WTC11 (cell line): Measurements from ENCODE around the gene LTA.

Source experiments
- CREB1 ChIP-seq: sonication (generic); formaldehyde crosslinking; IDR thresholded peaks from 2 replicates; pipeline ENCODE4 v1.8.0; 2023; ENCODE audit warnings: mild to moderate bottlenecking, missing genetic modification reagents
- CREM ChIP-seq: sonication (generic); formaldehyde crosslinking; IDR thresholded peaks from 2 replicates; pipeline ENCODE4 v1.8.1; 2022; ENCODE audit warnings: mild to moderate bottlenecking, missing genetic modification reagents, moderate library complexity
- MXD4 ChIP-seq: fragments of 250-450 bp; sonication (Bioruptor Pico); IDR thresholded peaks from 2 replicates; pipeline ENCODE4 v1.8.0; 2021; ENCODE audit warnings: mild to moderate bottlenecking, moderate library complexity, borderline replicate concordance
- NR2C2 ChIP-seq: sonication (generic); formaldehyde crosslinking; IDR thresholded peaks from 2 replicates; pipeline ENCODE4 v1.8.0; 2022; ENCODE audit warnings: mild to moderate bottlenecking, missing genetic modification reagents
- SP1 ChIP-seq: sonication (generic); formaldehyde crosslinking; conservative IDR thresholded peaks from 2 replicates; pipeline ENCODE4 v1.8.1; 2022; ENCODE audit warnings: missing genetic modification reagents
- TEAD4 ChIP-seq: sonication (generic); formaldehyde crosslinking; IDR thresholded peaks from 2 replicates; pipeline ENCODE4 v1.8.0; 2022; ENCODE audit warnings: mild to moderate bottlenecking, missing genetic modification reagents
- ZNF263 ChIP-seq: sonication (generic); formaldehyde crosslinking; IDR thresholded peaks from 2 replicates; pipeline ENCODE4 v1.8.1; 2022; ENCODE audit warnings: low read depth, mild to moderate bottlenecking, moderate library complexity, missing genetic modification reagents
- TF ChIP-seq, protein P1 (sequence below): sonication (generic); formaldehyde crosslinking; IDR thresholded peaks from 2 replicates; pipeline ENCODE4 v1.8.1; 2022; ENCODE audit warnings: low read depth, missing genetic modification reagents, borderline replicate concordance
- TF ChIP-seq, protein P2 (sequence below): sonication (generic); formaldehyde crosslinking; IDR thresholded peaks from 2 replicates; pipeline ENCODE4 v1.8.1; 2023; ENCODE audit warnings: mild to moderate bottlenecking, missing genetic modification reagents, moderate library complexity
- TF ChIP-seq, protein P3 (sequence below): sonication (generic); formaldehyde crosslinking; conservative IDR thresholded peaks from 2 replicates; pipeline ENCODE4 v1.8.1; 2022; ENCODE audit warnings: mild to moderate bottlenecking, missing genetic modification reagents
- TF ChIP-seq, protein P4 (sequence below): sonication (generic); formaldehyde crosslinking; IDR thresholded peaks from 2 replicates; pipeline ENCODE4 v1.8.0; 2022; ENCODE audit warnings: mild to moderate bottlenecking, missing genetic modification reagents
- TF ChIP-seq, protein P5 (sequence below): fragments of 200-600 bp; IDR thresholded peaks from 2 replicates; pipeline ENCODE4 v1.8.0; 2022; ENCODE audit warnings: antibody characterized with exemption
- TF ChIP-seq, protein P6 (sequence below): sonication (generic); formaldehyde crosslinking; IDR thresholded peaks from 2 replicates; pipeline ENCODE4 v1.8.1; 2023; ENCODE audit warnings: mild to moderate bottlenecking, missing genetic modification reagents
- TF ChIP-seq, protein P7 (sequence below): sonication (generic); formaldehyde crosslinking; IDR thresholded peaks from 2 replicates; pipeline ENCODE4 v1.8.1; 2023; ENCODE audit warnings: mild to moderate bottlenecking, missing genetic modification reagents, moderate library complexity

DNA sequence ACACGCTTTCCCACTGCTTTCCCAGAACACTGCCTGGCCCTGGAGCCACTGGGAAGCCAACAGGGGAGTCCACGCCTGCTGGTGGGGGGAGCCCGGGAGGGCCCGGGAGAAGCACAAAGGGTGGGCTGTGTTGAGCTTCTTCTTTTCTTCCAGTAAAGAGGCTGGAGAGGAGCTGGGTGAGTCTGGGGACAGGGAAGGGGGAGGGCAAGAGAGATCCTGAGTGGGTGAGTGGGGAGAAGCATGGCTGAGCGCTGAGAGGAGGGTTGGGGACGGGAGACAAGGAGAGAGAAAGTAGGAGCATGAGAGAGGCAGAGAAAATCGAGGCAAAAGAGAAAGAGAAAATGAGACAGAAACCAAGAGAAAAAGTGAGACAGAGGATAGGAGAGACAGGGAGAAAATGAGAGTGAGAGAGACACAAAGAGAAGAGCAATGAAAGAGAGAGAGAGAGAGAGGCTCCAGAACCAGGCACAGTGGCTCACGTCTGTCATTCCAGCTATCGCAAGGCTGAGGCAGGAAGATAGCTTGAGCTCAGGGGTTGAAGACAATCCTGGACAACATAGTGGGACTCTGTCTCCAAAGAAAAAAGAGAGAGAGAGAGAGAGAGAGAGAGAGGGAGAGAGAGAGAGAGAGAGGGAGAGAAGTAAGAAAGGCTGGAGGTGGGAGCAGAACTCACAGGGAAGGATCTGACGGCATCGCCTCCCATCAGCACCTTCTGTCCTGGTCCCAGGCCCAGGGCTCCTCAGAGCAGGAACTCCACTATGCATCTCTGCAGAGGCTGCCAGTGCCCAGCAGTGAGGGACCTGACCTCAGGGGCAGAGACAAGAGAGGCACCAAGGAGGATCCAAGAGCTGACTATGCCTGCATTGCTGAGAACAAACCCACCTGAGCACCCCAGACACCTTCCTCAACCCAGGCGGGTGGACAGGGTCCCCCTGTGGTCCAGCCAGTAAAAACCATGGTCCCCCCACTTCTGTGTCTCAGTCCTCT lies 16.0 kb downstream of the LTA start:
- TF ChIP-seq ZNF263 (CRISPR knock-in tag) (no peak), SP1 (CRISPR knock-in tag) (no peak), CREB1 (CRISPR knock-in tag) (no peak), NR2C2 (no peak), TEAD4 (no peak), CREM (CRISPR knock-in tag) (no peak), MXD4 (no peak)
- TF ChIP-seq, protein P1, sequence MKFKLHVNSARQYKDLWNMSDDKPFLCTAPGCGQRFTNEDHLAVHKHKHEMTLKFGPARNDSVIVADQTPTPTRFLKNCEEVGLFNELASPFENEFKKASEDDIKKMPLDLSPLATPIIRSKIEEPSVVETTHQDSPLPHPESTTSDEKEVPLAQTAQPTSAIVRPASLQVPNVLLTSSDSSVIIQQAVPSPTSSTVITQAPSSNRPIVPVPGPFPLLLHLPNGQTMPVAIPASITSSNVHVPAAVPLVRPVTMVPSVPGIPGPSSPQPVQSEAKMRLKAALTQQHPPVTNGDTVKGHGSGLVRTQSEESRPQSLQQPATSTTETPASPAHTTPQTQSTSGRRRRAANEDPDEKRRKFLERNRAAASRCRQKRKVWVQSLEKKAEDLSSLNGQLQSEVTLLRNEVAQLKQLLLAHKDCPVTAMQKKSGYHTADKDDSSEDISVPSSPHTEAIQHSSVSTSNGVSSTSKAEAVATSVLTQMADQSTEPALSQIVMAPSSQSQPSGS, result no peak
- TF ChIP-seq, protein P2, sequence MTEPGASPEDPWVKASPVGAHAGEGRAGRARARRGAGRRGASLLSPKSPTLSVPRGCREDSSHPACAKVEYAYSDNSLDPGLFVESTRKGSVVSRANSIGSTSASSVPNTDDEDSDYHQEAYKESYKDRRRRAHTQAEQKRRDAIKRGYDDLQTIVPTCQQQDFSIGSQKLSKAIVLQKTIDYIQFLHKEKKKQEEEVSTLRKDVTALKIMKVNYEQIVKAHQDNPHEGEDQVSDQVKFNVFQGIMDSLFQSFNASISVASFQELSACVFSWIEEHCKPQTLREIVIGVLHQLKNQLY (CRISPR knock-in tag), result no peak
- TF ChIP-seq, protein P3, sequence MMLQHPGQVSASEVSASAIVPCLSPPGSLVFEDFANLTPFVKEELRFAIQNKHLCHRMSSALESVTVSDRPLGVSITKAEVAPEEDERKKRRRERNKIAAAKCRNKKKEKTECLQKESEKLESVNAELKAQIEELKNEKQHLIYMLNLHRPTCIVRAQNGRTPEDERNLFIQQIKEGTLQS (CRISPR knock-in tag), result no peak
- TF ChIP-seq, protein P4, sequence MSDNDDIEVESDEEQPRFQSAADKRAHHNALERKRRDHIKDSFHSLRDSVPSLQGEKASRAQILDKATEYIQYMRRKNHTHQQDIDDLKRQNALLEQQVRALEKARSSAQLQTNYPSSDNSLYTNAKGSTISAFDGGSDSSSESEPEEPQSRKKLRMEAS (CRISPR knock-in tag), result no peak
- TF ChIP-seq, protein P5, sequence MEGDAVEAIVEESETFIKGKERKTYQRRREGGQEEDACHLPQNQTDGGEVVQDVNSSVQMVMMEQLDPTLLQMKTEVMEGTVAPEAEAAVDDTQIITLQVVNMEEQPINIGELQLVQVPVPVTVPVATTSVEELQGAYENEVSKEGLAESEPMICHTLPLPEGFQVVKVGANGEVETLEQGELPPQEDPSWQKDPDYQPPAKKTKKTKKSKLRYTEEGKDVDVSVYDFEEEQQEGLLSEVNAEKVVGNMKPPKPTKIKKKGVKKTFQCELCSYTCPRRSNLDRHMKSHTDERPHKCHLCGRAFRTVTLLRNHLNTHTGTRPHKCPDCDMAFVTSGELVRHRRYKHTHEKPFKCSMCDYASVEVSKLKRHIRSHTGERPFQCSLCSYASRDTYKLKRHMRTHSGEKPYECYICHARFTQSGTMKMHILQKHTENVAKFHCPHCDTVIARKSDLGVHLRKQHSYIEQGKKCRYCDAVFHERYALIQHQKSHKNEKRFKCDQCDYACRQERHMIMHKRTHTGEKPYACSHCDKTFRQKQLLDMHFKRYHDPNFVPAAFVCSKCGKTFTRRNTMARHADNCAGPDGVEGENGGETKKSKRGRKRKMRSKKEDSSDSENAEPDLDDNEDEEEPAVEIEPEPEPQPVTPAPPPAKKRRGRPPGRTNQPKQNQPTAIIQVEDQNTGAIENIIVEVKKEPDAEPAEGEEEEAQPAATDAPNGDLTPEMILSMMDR, result no peak
- TF ChIP-seq, protein P6, sequence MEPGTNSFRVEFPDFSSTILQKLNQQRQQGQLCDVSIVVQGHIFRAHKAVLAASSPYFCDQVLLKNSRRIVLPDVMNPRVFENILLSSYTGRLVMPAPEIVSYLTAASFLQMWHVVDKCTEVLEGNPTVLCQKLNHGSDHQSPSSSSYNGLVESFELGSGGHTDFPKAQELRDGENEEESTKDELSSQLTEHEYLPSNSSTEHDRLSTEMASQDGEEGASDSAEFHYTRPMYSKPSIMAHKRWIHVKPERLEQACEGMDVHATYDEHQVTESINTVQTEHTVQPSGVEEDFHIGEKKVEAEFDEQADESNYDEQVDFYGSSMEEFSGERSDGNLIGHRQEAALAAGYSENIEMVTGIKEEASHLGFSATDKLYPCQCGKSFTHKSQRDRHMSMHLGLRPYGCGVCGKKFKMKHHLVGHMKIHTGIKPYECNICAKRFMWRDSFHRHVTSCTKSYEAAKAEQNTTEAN (CRISPR knock-in tag), result no peak
- TF ChIP-seq, protein P7, sequence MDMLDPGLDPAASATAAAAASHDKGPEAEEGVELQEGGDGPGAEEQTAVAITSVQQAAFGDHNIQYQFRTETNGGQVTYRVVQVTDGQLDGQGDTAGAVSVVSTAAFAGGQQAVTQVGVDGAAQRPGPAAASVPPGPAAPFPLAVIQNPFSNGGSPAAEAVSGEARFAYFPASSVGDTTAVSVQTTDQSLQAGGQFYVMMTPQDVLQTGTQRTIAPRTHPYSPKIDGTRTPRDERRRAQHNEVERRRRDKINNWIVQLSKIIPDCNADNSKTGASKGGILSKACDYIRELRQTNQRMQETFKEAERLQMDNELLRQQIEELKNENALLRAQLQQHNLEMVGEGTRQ (CRISPR knock-in tag), result no peak
